Measurements from ENCODE around the gene SLPI. TPM values are rescaled to one million over a fixed set of nuclear protein-coding genes. Genes with fewer than 3 reads are reported as not detected.

Gene SLPI
- total RNA-seq, 2 experiments from 2014 or later: not detected

DNA sequence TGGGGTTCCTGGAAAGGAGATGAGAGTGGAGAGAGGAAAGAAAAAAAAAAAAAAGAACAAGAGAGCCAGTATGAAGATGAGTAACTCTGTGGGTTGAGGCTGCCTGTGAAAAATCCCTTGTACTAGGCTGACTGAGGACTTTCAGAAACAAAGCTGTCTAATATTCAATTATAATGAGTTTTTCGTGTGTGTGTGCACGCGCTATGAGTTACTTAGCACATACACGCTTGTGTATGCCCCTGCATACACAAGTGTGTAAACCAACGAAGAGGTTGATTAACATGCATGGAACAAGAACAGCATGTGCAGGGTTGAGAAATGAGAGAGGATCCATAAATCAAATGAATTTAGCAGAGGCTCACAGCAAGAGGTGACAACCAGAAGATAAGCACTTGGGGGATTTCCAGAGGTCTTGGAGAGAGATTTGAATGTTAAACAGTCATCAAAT is 47.5 kb upstream of the SLPI start:
- H3K36me3 ChIP-seq (ENCODE audit: insufficient read depth, low read length): no peaks in the 10 kb centered on the region
- no peaks in the 10 kb centered on the region for H3K79me2 ChIP-seq (ENCODE audit: insufficient read depth, low read depth, low read length)
- no TSS peak for BruUV-seq (replicated peaks)
- TF ChIP-seq EZH2phosphoT487 (IDR thresholded peaks at IDR 0.05; ENCODE audit: borderline replicate concordance, low read depth, low read length) (no peak), CTCF (conservative IDR thresholded peaks at IDR 0.05; ENCODE audit: low read length) (no peak)
- no peaks in the 10 kb centered on the region for H3K9me3 ChIP-seq (ENCODE audit: low read length)
- H3K4me3 ChIP-seq (ENCODE audit: low read depth, low read length, poor library complexity, severe bottlenecking): no peak overlapping the region
- no peak overlapping the region for H3K27ac ChIP-seq (ENCODE audit: low read depth, low read length, poor library complexity, severe bottlenecking)
- H3K4me2 ChIP-seq (ENCODE audit: low read length): no peak overlapping the region
- CTCF ChIA-PET (ENCODE audit: unreplicated experiment): no interaction called here
- POLR2A ChIA-PET: no interaction called here
- no peaks in the 10 kb centered on the region for H3K9me2 ChIP-seq (ENCODE audit: insufficient read depth, low read length)
- DNase-seq (ENCODE audit: low spot score): no peak
- no peaks in the 10 kb centered on the region for H3K4me1 ChIP-seq (ENCODE audit: insufficient read depth, low read length, poor library complexity, severe bottlenecking)
- H2AFZ ChIP-seq (ENCODE audit: low read length): no peak overlapping the region
- H4K20me1 ChIP-seq (ENCODE audit: insufficient read depth, low read length): no peaks in the 10 kb centered on the region
- intact Hi-C loops (cut with micrococcal nuclease; ENCODE audit: unreplicated experiment): no loop called here

DNA sequence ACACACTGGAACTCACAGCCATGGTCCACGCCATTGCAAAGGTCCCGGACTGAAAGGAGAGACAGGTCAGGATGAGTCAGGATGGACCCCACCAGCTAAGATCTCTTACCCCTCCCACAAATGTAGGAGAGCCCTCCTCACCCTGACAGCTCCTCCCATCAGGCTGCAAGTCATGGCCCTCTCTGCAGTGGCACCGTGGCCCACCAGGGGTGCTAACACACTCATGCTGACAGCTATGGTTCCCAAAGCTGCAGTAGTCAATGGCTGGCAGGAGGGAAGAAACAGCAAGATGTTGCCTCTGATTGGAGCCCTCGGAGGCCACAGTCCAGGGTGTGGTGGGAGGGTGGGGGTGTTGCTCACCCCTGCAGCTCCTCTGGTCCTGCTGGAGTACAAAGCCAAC is 46.6 kb upstream of the SLPI start:
- CTCF ChIA-PET (ENCODE audit: unreplicated experiment): interaction anchor here (0.6 kb wide), 2 partner anchors 100 to 142 kb away, joined by 3 to 6 read pairs; no protein-coding TSS in a partner anchor
- no TSS peak for BruUV-seq (replicated peaks)
- peak; percentile 37 for DNase-seq (ENCODE audit: low spot score)
- no peak for TF ChIP-seq EZH2phosphoT487 (IDR thresholded peaks at IDR 0.05; ENCODE audit: borderline replicate concordance, low read depth, low read length)
- peak; percentile 71 for TF ChIP-seq CTCF (conservative IDR thresholded peaks at IDR 0.05; ENCODE audit: low read length)
- Histone ChIP-seq H2AFZ (ENCODE audit: low read length) (no peak overlapping the region), H3K36me3 (ENCODE audit: insufficient read depth, low read length) (no peaks in the 10 kb centered on the region), H4K20me1 (ENCODE audit: insufficient read depth, low read length) (no peaks in the 10 kb centered on the region), H3K27ac (ENCODE audit: low read depth, low read length, poor library complexity, severe bottlenecking) (no peak overlapping the region), H3K9me3 (ENCODE audit: low read length) (no peaks in the 10 kb centered on the region), H3K79me2 (ENCODE audit: insufficient read depth, low read depth, low read length) (no peaks in the 10 kb centered on the region), H3K4me1 (ENCODE audit: insufficient read depth, low read length, poor library complexity, severe bottlenecking) (no peaks in the 10 kb centered on the region), H3K4me2 (ENCODE audit: low read length) (no peak overlapping the region), H3K9me2 (ENCODE audit: insufficient read depth, low read length) (no peaks in the 10 kb centered on the region), H3K4me3 (ENCODE audit: low read depth, low read length, poor library complexity, severe bottlenecking) (no peak overlapping the region)
- POLR2A ChIA-PET: no interaction called here
- intact Hi-C loops (cut with micrococcal nuclease; ENCODE audit: unreplicated experiment): no loop called here

DNA sequence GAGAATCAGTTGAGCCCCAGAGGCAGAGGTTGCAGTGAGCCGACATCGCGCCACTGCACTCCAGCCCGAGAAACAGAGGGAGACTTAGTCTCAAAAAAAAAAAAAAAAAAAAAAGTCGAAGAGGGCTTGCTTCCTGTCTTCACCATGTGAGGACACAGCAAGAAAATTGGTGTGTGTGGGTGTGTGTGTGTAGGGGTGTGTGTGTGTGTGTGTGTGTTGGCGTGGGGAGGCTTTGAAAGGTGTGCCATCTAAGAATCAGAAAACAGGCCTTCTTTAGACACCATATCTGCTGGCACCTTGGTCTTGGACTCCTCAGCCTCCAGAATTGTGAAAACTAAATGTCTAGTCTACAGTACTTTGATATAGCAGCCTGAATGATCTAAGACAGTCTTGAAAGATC is 45.4 kb upstream of the SLPI start:
- no peak overlapping the region for H3K4me2 ChIP-seq (ENCODE audit: low read length)
- no peaks in the 10 kb centered on the region for H4K20me1 ChIP-seq (ENCODE audit: insufficient read depth, low read length)
- no peaks in the 10 kb centered on the region for H3K79me2 ChIP-seq (ENCODE audit: insufficient read depth, low read depth, low read length)
- H3K36me3 ChIP-seq (ENCODE audit: insufficient read depth, low read length): no peaks in the 10 kb centered on the region
- no peak for TF ChIP-seq EZH2phosphoT487 (IDR thresholded peaks at IDR 0.05; ENCODE audit: borderline replicate concordance, low read depth, low read length)
- TF ChIP-seq CTCF (conservative IDR thresholded peaks at IDR 0.05; ENCODE audit: low read length): no peak
- no peak overlapping the region for H2AFZ ChIP-seq (ENCODE audit: low read length)
- DNase-seq (ENCODE audit: low spot score): no peak
- BruUV-seq (replicated peaks): no TSS peak
- no peak overlapping the region for H3K4me3 ChIP-seq (ENCODE audit: low read depth, low read length, poor library complexity, severe bottlenecking)
- H3K9me2 ChIP-seq (ENCODE audit: insufficient read depth, low read length): no peaks in the 10 kb centered on the region
- H3K9me3 ChIP-seq (ENCODE audit: low read length): no peaks in the 10 kb centered on the region
- POLR2A ChIA-PET: no interaction called here
- no peaks in the 10 kb centered on the region for H3K4me1 ChIP-seq (ENCODE audit: insufficient read depth, low read length, poor library complexity, severe bottlenecking)
- CTCF ChIA-PET (ENCODE audit: unreplicated experiment): no interaction called here
- H3K27ac ChIP-seq (ENCODE audit: low read depth, low read length, poor library complexity, severe bottlenecking): no peak overlapping the region
- intact Hi-C loops (cut with micrococcal nuclease; ENCODE audit: unreplicated experiment): no loop called here

All from OCI-LY7 (cell line).